Loucy (cell line): ENCODE measurements around the gene NGLY1.

ENCODE experiments used
- H2AFZ ChIP-seq: fragments of 200-600 bp; sonication (generic); 2 replicates; pipeline ENCODE4 v1.6.0; 2016; ENCODE audit warnings: antibody characterized with exemption, mild to moderate bottlenecking, low read length, moderate library complexity
- H3F3A ChIP-seq: fragments of 200-600 bp; 2 replicates; pipeline ENCODE4 v1.6.0; 2016; ENCODE audit warnings: antibody characterized with exemption, low read depth, mild to moderate bottlenecking
- H3K27me3 ChIP-seq: fragments of 200-600 bp; sonication (generic); 2 replicates; pipeline ENCODE4 v1.6.1; 2014; ENCODE audit warnings: low read length, mild to moderate bottlenecking; ENCODE audit not compliant: insufficient read depth, poor library complexity, severe bottlenecking
- H3K36me3 ChIP-seq: fragments of 200-600 bp; sonication (generic); 2 replicates; pipeline ENCODE4 v1.6.1; 2016; ENCODE audit warnings: low read length; ENCODE audit not compliant: insufficient read depth
- H3K4me1 ChIP-seq: fragments of 200-600 bp; sonication (generic); 2 replicates; pipeline ENCODE4 v1.5.1; 2014; ENCODE audit warnings: low read length, mild to moderate bottlenecking; ENCODE audit not compliant: insufficient read depth, poor library complexity, severe bottlenecking
- H3K4me2 ChIP-seq: fragments of 200-600 bp; sonication (generic); 2 replicates; pipeline ENCODE4 v1.6.0; 2014; ENCODE audit warnings: antibody characterized with exemption, low read length, low read depth, mild to moderate bottlenecking; ENCODE audit not compliant: poor library complexity, severe bottlenecking
- H3K4me3 ChIP-seq: fragments of 200-600 bp; sonication (generic); 2 replicates; pipeline ENCODE4 v1.5.1; 2014; ENCODE audit warnings: low read length, mild to moderate bottlenecking, mixed read lengths; ENCODE audit not compliant: poor library complexity, severe bottlenecking
- H3K79me2 ChIP-seq: fragments of 200-600 bp; sonication (generic); 2 replicates; pipeline ENCODE4 v1.6.1; 2014; ENCODE audit warnings: low read length; ENCODE audit not compliant: insufficient read depth
- H3K9ac ChIP-seq: fragments of 200-600 bp; sonication (generic); 2 replicates; pipeline ENCODE4 v1.6.0; 2014; ENCODE audit warnings: mild to moderate bottlenecking, low read depth, low read length, moderate library complexity; ENCODE audit not compliant: poor library complexity, severe bottlenecking
- H3K9me2 ChIP-seq: fragments of 200-600 bp; sonication (generic); replicated peaks from 2 replicates; pipeline ENCODE4 v1.6.1; 2016; ENCODE audit warnings: low read depth, low read length, mixed read lengths
- H3K9me3 ChIP-seq: fragments of 200-600 bp; sonication (generic); 2 replicates; pipeline ENCODE4 v1.6.1; 2014; ENCODE audit warnings: mild to moderate bottlenecking, antibody characterized with exemption, low read length, low read depth; ENCODE audit not compliant: insufficient read depth
- H4K20me1 ChIP-seq: fragments of 200-600 bp; sonication (generic); 2 replicates; pipeline ENCODE4 v1.6.0; 2014; ENCODE audit warnings: antibody characterized with exemption, low read length, mild to moderate bottlenecking; ENCODE audit not compliant: insufficient read depth, poor library complexity, severe bottlenecking
- EZH2phosphoT487 ChIP-seq: fragments of 200-600 bp; IDR thresholded peaks from 2 replicates; pipeline ENCODE4 v1.6.1; 2018; ENCODE audit warnings: antibody characterized with exemption, mild to moderate bottlenecking, moderate library complexity, borderline replicate concordance
- TF ChIP-seq, protein P1 (sequence below): fragments of 200-600 bp; sonication (generic); conservative IDR thresholded peaks from 2 replicates; pipeline ENCODE4 v1.5.1; 2014; ENCODE audit warnings: mild to moderate bottlenecking, antibody characterized with exemption, low read length

NGLY1 gene, protein sequence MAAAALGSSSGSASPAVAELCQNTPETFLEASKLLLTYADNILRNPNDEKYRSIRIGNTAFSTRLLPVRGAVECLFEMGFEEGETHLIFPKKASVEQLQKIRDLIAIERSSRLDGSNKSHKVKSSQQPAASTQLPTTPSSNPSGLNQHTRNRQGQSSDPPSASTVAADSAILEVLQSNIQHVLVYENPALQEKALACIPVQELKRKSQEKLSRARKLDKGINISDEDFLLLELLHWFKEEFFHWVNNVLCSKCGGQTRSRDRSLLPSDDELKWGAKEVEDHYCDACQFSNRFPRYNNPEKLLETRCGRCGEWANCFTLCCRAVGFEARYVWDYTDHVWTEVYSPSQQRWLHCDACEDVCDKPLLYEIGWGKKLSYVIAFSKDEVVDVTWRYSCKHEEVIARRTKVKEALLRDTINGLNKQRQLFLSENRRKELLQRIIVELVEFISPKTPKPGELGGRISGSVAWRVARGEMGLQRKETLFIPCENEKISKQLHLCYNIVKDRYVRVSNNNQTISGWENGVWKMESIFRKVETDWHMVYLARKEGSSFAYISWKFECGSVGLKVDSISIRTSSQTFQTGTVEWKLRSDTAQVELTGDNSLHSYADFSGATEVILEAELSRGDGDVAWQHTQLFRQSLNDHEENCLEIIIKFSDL

DNA sequence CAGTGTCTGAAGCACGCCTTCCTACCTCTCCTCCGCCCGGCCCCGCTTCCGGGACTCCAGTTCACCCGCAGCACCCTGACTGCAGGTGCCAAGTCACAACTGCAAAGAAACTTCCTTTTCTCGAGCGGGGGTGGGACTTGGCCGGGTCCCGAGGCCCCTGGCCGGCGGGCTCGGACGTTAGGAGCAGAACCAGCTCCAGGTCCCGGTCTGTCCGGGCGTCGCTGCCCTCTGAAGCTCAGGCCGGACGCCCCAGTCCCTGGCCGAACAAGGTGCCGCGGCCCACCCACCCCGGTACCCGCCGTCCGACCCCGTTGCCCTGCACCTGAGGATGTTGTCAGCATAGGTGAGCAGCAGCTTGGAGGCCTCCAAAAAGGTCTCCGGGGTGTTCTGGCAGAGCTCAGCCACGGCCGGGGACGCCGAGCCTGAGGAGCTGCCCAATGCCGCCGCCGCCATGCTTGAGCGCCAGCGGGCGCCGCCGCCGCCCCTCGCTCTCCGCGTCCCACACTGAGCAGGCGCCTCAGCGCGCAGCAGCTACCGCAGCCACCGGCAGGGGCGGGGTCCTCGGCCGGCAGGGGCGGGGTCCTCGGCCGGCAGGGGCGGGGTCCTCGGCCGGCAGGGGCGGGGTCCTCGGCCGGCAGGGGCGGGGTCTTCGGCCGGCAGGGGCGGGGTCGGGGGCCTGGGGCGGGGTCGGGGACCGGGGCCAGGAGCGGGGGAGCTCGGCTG lies at the start of gene NGLY1:
Gene NGLY1, minus strand, starts transcription at position 506 of the 723 bp plus-strand sequence. Its CDS starts 53 bp downstream, at position 453.
- Histone ChIP-seq H4K20me1 (peaks cover 45% of the 10 kb centered on the region), H3K4me1 (peaks cover 61% of the 10 kb centered on the region), H3F3A (no peaks in the 10 kb centered on the region), H3K9me2 (no peaks in the 10 kb centered on the region), H3K4me3 (peak within 1 kb of the TSS; percentile 93), H3K27me3 (no peaks in the 10 kb centered on the region), H3K9me3 (no peaks in the 10 kb centered on the region), H3K4me2 (peak within 1 kb of the TSS; percentile 96), H3K9ac (peak within 1 kb of the TSS; percentile 94), H3K36me3 (peaks cover 3% of the 10 kb centered on the region; the same call in 1 of the 2 replicates), H2AFZ (peak within 1 kb of the TSS; percentile 99), H3K79me2 (peaks cover 72% of the 10 kb centered on the region)
- TF ChIP-seq EZH2phosphoT487: no peak
- TF ChIP-seq, protein P1, sequence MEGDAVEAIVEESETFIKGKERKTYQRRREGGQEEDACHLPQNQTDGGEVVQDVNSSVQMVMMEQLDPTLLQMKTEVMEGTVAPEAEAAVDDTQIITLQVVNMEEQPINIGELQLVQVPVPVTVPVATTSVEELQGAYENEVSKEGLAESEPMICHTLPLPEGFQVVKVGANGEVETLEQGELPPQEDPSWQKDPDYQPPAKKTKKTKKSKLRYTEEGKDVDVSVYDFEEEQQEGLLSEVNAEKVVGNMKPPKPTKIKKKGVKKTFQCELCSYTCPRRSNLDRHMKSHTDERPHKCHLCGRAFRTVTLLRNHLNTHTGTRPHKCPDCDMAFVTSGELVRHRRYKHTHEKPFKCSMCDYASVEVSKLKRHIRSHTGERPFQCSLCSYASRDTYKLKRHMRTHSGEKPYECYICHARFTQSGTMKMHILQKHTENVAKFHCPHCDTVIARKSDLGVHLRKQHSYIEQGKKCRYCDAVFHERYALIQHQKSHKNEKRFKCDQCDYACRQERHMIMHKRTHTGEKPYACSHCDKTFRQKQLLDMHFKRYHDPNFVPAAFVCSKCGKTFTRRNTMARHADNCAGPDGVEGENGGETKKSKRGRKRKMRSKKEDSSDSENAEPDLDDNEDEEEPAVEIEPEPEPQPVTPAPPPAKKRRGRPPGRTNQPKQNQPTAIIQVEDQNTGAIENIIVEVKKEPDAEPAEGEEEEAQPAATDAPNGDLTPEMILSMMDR: no peak

DNA sequence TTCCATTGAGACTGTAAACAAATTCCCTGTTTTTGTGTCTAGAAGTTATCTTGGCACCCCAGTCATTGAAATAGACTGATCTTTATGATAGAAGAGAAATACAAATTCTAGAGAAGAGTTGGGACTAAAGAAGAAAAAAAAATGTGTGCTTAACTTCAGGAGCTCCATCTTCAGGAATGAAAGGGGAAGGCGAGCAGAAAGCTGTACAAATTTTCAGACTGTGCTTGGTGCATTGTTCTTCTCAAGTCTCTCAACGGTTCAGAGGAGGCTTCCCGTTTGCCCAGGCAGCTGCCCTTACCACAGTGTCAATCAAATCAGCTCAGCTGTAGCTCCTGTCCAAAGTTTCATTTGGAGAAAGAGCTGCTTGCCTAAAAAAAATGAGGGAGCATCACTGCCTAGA lies 48.3 kb upstream of the NGLY1 start:
- no peaks in the 10 kb centered on the region for H3K27me3 ChIP-seq
- no peaks in the 10 kb centered on the region for H3K9me3 ChIP-seq
- no peaks in the 10 kb centered on the region for H3K36me3 ChIP-seq
- no peak overlapping the region for H3K9ac ChIP-seq
- no peak overlapping the region for H2AFZ ChIP-seq
- H3K4me2 ChIP-seq: peak overlapping the region; percentile 45
- no peak overlapping the region for H3K4me3 ChIP-seq
- TF ChIP-seq, protein P1: peak; percentile 75
- TF ChIP-seq EZH2phosphoT487: no peak
- no peaks in the 10 kb centered on the region for H3K9me2 ChIP-seq
- no peaks in the 10 kb centered on the region for H3K79me2 ChIP-seq
- no peaks in the 10 kb centered on the region for H4K20me1 ChIP-seq
- no peaks in the 10 kb centered on the region for H3F3A ChIP-seq
- H3K4me1 ChIP-seq: peaks cover 20% of the 10 kb centered on the region

DNA sequence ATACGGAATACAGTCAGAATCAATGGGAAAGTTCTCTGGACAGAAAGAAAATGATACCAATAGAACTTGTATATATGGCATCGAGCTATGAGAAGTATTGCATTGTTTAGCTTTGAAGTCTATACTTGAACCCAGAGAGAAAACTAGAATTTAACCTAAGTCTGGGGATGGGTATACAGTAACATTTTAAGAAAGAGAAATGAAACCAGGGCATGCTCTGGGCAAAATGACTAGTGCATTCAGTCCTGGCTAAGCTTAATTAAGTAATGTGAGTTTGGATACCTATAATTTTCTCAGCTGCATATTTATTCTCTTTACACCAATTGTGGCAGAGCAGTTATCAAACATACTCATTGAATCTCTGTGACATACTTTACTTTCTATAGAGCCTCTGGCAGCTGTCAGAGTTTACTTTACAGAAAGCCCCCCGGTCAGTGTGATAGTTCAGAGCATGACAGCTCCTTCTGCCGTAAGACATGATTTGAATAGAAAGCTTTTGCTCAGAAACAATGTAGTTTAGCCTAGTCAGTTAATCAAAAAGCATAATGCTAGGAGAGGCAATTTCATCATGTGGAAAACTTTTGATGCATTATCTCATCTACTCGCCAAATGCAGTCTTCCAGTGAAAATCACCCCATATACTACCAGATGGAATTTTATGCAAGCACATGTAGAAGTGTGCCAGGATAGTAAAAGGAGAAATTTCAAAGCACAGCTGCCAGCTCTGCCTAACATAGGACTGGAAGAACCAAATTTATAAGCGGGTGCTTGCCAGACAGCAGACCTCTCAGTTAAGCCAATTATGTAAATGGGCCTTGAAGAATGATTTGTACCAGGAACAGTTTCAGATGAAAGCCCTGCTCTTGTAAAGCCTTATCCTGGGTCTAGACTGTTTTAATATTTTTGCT lies 47.4 kb upstream of the NGLY1 start:
- Histone ChIP-seq H3K9me2 (no peaks in the 10 kb centered on the region), H3K9me3 (no peaks in the 10 kb centered on the region), H3K9ac (no peak overlapping the region), H3K4me1 (peaks cover 29% of the 10 kb centered on the region), H2AFZ (no peak overlapping the region), H3K4me2 (no peak overlapping the region), H3K79me2 (no peaks in the 10 kb centered on the region), H3K36me3 (no peaks in the 10 kb centered on the region), H3K4me3 (no peak overlapping the region), H3K27me3 (no peaks in the 10 kb centered on the region), H3F3A (0 out of 2 replicates have a peak, but pooled peaks cover 3% of the 10 kb centered on the region), H4K20me1 (no peaks in the 10 kb centered on the region)
- TF ChIP-seq EZH2phosphoT487: no peak
- TF ChIP-seq, protein P1: no peak
